Immature natural killer cell (primary cell): Measurements from ENCODE around the gene FBXO41. TPM values are rescaled to one million over a fixed set of nuclear protein-coding genes. Genes with fewer than 3 reads are reported as not detected.
"Not testable (repeated sequence)": the region's sequence is repeated elsewhere in the genome, so short reads cannot be mapped to it uniquely, and the experiment has no call there.

ENCODE experiments used
- DNase-seq, 3 donors: peaks; one replicate each; pipeline ENCODE4 v3.0.0; 2022; ENCODE audit warnings: mixed read lengths in 1 of 3
- H3K27ac Mint-ChIP-seq, 6 donors: one replicate each; pipeline ENCODE4 v1.8.0; 2020; ENCODE audit warnings: mixed read lengths in 6 of 6, mild to moderate bottlenecking in 5 of 6, inconsistent platforms in 4 of 6, moderate library complexity in 3 of 6
- H3K27me3 Mint-ChIP-seq, 3 donors: one replicate each; pipeline ENCODE4 v1.8.0; 2020 to 2021; ENCODE audit warnings: low read depth in 3 of 3, mild to moderate bottlenecking in 3 of 3, mixed read lengths in 3 of 3, moderate library complexity in 3 of 3, inconsistent platforms in 1 of 3
- H3K36me3 Mint-ChIP-seq, 3 donors: one replicate each; pipeline ENCODE4 v1.8.0; 2020; ENCODE audit warnings: mixed read lengths in 3 of 3, inconsistent platforms in 2 of 3, mild to moderate bottlenecking in 2 of 3
- H3K4me1 Mint-ChIP-seq, 2 donors: one replicate each; pipeline ENCODE4 v1.8.0; 2020; ENCODE audit warnings: inconsistent platforms in 2 of 2, mild to moderate bottlenecking in 2 of 2, mixed read lengths in 2 of 2, moderate library complexity in 1 of 2
- H3K4me3 Mint-ChIP-seq, 5 donors: one replicate each; pipeline ENCODE4 v1.8.0; 2020; ENCODE audit warnings: mild to moderate bottlenecking in 5 of 5, mixed read lengths in 5 of 5, inconsistent platforms in 3 of 5, moderate library complexity in 3 of 5
- H3K9me3 Mint-ChIP-seq, 6 donors: one replicate each; pipeline ENCODE4 v1.8.0; 2020; ENCODE audit warnings: mild to moderate bottlenecking in 6 of 6, mixed read lengths in 6 of 6, inconsistent platforms in 4 of 6, moderate library complexity in 3 of 6
- polyA plus RNA-seq, 3 donors: library from polyadenylated mRNA; unstranded; fragments of 300-500 nt; fragmentation: Illumina TruSeq; gene quantifications; one replicate each; pipeline ENCODE4 v1.2.3, GENCODE V29; 2021

The FBXO41 gene
- polyA plus RNA-seq, 3 donors from 2014 or later: 0.40 to 1.2 TPM; not detected in 1

GRCh38 chr2:73262691-73263429 is 21.4 kb downstream of the FBXO41 start:
- H3K4me1 Mint-ChIP-seq, H3K4me3 Mint-ChIP-seq, H3K36me3 Mint-ChIP-seq, DNase-seq, H3K27me3 Mint-ChIP-seq, H3K9me3 Mint-ChIP-seq, H3K27ac Mint-ChIP-seq: not testable (repeated sequence)

DNA sequence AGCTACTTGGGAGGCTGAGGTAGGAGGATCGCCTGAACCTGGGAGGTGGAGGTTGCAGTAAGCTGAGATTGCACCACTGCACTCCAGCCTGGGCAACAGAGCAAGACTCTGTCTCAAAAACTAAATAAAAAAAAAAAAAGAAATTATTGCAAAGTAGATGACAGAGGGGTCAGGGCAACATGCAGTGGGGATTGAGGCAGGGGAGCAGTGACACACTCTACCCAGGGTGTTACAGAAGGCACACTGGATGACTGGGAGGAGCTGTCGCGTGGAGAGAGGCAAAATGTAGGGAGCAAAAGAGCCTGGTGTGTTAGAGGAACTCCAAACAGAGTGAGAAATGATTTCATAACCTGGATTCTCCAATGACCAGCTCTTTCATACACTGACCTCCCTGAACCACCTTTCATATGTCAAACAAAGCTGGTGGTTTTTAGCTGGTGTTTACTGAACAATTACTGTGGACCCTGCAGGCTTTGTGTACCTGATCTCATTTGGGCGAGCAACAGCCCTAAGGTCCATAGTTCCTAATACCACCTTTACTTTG is 22.1 kb downstream of the FBXO41 start:
- Mint-ChIP-seq H3K9me3 (no peaks in the 10 kb centered on the region), H3K27ac (no peak overlapping the region), H3K36me3 (peaks cover 0 to 5% (median 0%) of the 10 kb centered on the region in 3 donors), H3K4me3 (no peak overlapping the region), H3K27me3 (peaks cover 0 to 2% (median 0%) of the 10 kb centered on the region in 3 donors), H3K4me1 (peaks cover 0 to 2% of the 10 kb centered on the region in 2 donors)
- DNase-seq: no peak

- Mint-ChIP-seq H3K9me3 (no peaks in the 10 kb centered on the region), H3K4me1 (no peaks in the 10 kb centered on the region), H3K4me3 (no peak overlapping the region), H3K36me3 (no peaks in the 10 kb centered on the region), H3K27ac (no peak overlapping the region), H3K27me3 (peaks cover 0 to 2% (median 0%) of the 10 kb centered on the region in 3 donors)
- no peak for DNase-seq
These were observed 23.8 kb downstream of the FBXO41 start for GRCh38 chr2:73260338-73260984.

DNA sequence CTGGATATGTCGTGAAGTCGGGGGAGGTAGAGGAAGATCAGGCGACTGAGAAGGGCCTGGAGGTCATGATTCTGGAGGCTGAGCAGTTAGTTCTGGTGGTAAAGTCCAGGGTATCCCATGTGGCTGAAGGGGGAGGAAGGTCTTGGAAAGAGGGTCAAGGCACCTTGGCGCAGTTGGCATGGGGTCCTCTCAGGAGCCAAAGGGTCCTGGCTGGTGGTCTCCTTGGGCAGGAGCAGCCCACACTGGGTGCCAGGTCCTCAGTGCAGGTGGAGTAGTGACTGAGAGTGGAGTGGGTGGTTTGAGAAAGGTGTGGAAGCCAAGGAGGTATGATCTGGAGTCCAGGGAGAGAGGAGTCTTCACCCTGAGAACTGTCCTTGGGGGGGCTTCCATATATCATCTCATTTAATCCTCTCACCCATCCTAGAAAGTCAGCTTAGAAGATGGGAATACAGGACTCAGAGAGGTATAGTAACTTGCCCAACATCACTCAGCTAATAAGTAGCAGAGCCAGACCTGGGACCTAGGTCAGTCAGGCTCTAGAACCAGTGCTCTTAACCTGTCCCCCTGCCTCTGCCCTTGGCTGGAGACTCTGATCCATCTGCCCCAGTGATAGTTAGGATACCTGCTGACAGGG is 24.5 kb downstream of the FBXO41 start:
- H3K27me3 Mint-ChIP-seq: peaks cover 0 to 2% (median 0%) of the 10 kb centered on the region in 3 donors
- H3K9me3 Mint-ChIP-seq: no peaks in the 10 kb centered on the region
- DNase-seq: no peak
- no peak overlapping the region for H3K27ac Mint-ChIP-seq
- no peaks in the 10 kb centered on the region for H3K36me3 Mint-ChIP-seq
- H3K4me3 Mint-ChIP-seq: no peak overlapping the region
- no peaks in the 10 kb centered on the region for H3K4me1 Mint-ChIP-seq

DNA sequence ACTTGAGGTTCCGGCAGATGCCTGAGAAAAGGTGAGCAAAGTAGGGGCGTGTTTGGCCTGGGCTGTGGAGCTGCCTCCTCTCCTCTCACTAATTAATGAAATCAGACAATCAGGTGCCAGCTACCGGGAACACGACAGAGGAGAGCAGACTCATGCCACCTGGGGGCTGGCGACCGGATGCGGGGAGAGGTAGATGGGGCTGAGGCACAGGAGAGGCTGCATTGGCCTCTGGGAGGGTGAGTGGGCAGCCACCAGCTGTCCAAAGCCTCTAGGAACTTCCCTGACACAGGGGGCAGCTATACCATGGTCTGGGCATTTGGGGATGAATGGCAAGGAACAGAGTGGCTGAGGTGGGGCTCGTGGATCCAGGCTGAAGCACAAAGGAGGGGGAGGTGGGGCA is 25.0 kb downstream of the FBXO41 start:
- H3K36me3 Mint-ChIP-seq: no peaks in the 10 kb centered on the region
- no peak overlapping the region for H3K27ac Mint-ChIP-seq
- no peak for DNase-seq

GRCh38 chr2:73258913-73259215 is 25.4 kb downstream of the FBXO41 start:
- Mint-ChIP-seq H3K27me3 (peaks cover 0 to 2% (median 0%) of the 10 kb centered on the region in 3 donors), H3K36me3 (peaks cover 0 to 2% (median 0%) of the 10 kb centered on the region in 3 donors), H3K4me1 (no peaks in the 10 kb centered on the region), H3K9me3 (no peaks in the 10 kb centered on the region), H3K4me3 (no peak overlapping the region), H3K27ac (no peak overlapping the region)
- DNase-seq: no peak

More for the DNA sequence above, 25.0 kb downstream of the FBXO41 start:
- no peaks in the 10 kb centered on the region for H3K4me1 Mint-ChIP-seq
- H3K4me3 Mint-ChIP-seq: no peak overlapping the region
- H3K27me3 Mint-ChIP-seq: peaks cover 0 to 2% (median 0%) of the 10 kb centered on the region in 3 donors
- no peaks in the 10 kb centered on the region for H3K9me3 Mint-ChIP-seq

DNA sequence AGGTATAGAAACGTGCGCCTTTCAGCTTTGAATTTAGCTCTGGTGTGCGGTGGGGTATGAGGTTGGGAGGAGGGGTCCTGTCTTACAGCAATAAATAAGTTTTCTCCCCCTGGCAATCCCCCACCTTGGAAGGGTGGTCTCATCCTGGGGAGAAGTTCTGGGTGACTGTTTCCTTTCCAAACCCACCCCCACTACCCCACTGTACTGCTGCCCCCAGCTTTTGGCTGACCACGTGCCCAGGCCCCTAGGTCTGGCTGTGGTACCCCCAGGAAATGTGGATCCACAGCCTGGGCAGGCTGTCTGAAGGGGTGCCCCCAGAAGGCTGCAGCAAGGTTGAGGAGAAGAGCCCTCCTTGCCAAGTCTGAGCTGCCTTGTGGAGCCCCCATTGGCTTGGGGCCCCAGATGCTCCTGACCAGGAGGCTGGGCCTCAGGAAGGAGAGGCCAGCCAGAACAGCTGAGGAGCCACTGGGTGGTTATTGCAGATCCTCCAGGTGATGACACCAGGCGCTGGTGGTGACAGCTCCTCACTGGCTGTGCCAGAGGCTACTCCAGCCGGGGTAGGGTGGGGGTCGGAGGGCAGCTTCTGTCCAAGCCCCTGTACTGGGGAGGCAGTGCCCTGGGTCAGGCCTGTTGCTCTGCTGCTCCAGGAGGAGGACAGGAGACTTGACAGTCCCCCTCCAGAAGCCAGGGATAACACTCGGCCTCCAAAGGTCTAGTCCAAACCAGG is 25.9 kb downstream of the FBXO41 start:
- no peak overlapping the region for H3K4me3 Mint-ChIP-seq
- no peaks in the 10 kb centered on the region for H3K9me3 Mint-ChIP-seq
- peaks cover under 1 to 7% (median 2%) of the 10 kb centered on the region in 3 donors for H3K36me3 Mint-ChIP-seq
- no peak overlapping the region for H3K27ac Mint-ChIP-seq
- no peaks in the 10 kb centered on the region for H3K4me1 Mint-ChIP-seq
- no peak for DNase-seq
- H3K27me3 Mint-ChIP-seq: peaks cover 0 to under 1% (median 0%) of the 10 kb centered on the region in 3 donors

DNA sequence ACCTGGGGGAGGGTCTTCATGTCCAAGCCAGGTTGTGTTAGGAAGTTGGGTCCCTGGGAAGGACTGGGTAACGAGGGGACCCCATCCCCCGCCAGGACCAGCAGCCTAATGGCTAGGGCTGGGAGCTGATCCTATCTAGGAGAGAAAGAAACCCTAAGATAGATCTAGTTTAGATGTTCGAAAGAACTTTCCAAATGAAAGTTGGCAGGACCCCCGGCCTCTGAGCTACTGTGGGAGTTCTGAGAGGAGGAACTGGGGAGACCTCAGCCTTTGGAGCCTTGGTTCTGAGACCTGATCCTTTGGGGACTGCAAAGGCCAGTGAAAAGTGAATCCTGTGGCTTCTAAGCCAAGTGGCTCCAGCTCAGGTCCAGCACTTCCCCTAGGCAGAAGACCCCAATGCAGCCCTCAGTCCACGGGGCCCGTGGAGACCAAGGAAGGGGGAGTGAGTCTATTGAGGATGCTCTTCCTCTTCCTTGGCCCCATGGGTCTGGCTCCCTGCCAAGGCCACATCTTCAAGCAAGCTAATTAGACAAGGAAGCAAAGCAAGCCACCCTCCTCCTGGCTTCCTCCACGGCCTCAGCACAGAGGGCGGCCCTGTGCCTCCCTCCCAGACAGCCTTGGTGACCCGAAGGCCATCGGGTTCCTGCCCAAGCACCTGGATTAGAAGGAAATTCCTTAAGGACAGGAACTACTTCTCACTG is 26.7 kb downstream of the FBXO41 start:
- no peaks in the 10 kb centered on the region for H3K27me3 Mint-ChIP-seq
- no peak for DNase-seq
- H3K4me3 Mint-ChIP-seq: no peak overlapping the region
- H3K4me1 Mint-ChIP-seq: no peaks in the 10 kb centered on the region
- H3K36me3 Mint-ChIP-seq: peaks cover 6 to 13% (median 8%) of the 10 kb centered on the region in 3 donors
- no peak overlapping the region for H3K27ac Mint-ChIP-seq
- H3K9me3 Mint-ChIP-seq: no peaks in the 10 kb centered on the region

- Mint-ChIP-seq H3K27me3 (no peaks in the 10 kb centered on the region), H3K27ac (peak overlapping the region in 2 of 6 donors; percentile 25 to 60), H3K4me1 (no peaks in the 10 kb centered on the region), H3K36me3 (peaks cover 10 to 18% (median 11%) of the 10 kb centered on the region in 3 donors), H3K9me3 (no peaks in the 10 kb centered on the region), H3K4me3 (no peak overlapping the region)
- no peak for DNase-seq
These were observed 27.3 kb downstream of the FBXO41 start for GRCh38 chr2:73257021-73257420.

DNA sequence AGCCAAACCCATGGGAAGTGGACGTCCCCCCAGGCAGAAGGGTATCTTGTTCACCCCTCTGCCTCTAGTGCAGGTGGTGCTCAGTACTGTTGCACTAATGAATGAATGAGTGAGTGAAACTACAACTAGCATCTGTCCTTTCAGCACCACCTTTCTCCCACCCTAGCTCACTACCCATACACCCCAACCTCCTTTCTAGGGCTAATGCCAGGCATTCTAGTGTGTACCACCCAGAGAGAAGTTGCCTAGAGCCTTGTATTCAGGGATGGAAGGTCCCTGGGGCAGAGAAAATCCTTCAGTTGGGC is 27.7 kb downstream of the FBXO41 start:
- Mint-ChIP-seq H3K4me1 (no peaks in the 10 kb centered on the region), H3K4me3 (no peak overlapping the region), H3K36me3 (peaks cover 11 to 18% (median 13%) of the 10 kb centered on the region in 3 donors), H3K9me3 (no peaks in the 10 kb centered on the region), H3K27me3 (no peaks in the 10 kb centered on the region), H3K27ac (peak overlapping the region in 2 of 6 donors; percentile 9 to 25)
- no peak for DNase-seq

- peak overlapping the region in 1 of 6 donors; percentile 58 for H3K27ac Mint-ChIP-seq
- no peaks in the 10 kb centered on the region for H3K9me3 Mint-ChIP-seq
- no peak overlapping the region for H3K4me3 Mint-ChIP-seq
- H3K36me3 Mint-ChIP-seq: peaks cover 11 to 19% (median 13%) of the 10 kb centered on the region in 3 donors
- peaks cover 0 to 2% (median 0%) of the 10 kb centered on the region in 3 donors for H3K27me3 Mint-ChIP-seq
- H3K4me1 Mint-ChIP-seq: no peaks in the 10 kb centered on the region
- DNase-seq: no peak
These were observed 28.2 kb downstream of the FBXO41 start for GRCh38 chr2:73255907-73256617.

GRCh38 chr2:73255007-73255644 is 29.2 kb downstream of the FBXO41 start:
- DNase-seq: no peak
- Mint-ChIP-seq H3K4me1 (no peaks in the 10 kb centered on the region), H3K27ac (no peak overlapping the region), H3K36me3 (peaks cover 14 to 26% (median 15%) of the 10 kb centered on the region in 3 donors), H3K4me3 (no peak overlapping the region), H3K9me3 (no peaks in the 10 kb centered on the region), H3K27me3 (peaks cover 0 to 4% (median 0%) of the 10 kb centered on the region in 3 donors)
